OCI-LY3 (cell line): ENCODE measurements around the gene MMRN1.
A peak's percentile ranks its signal among the peaks of the same experiment; 100 is the strongest.

Experiments used
- H2AFZ ChIP-seq: fragments of 200-600, 300-600 bp; shearing (Covaris generic); 2 replicates; pipeline ENCODE4 v1.6.0; 2014; ENCODE audit warnings: antibody characterized with exemption, low read depth, low read length
- H3K27ac ChIP-seq: fragments of 200-600, 300-600 bp; sonication (generic); 2 replicates; pipeline ENCODE4 v1.5.1; 2014; ENCODE audit warnings: mild to moderate bottlenecking, low read length, moderate library complexity, mixed read lengths
- H3K27me3 ChIP-seq: fragments of 200-600, 300-600 bp; sonication (generic); 2 replicates; pipeline ENCODE4 v1.6.1; 2014; ENCODE audit warnings: low read depth, low read length, mixed read lengths
- H3K36me3 ChIP-seq: fragments of 200-600, 300-600 bp; sonication (generic); replicated peaks from 2 replicates; pipeline ENCODE3; 2014; ENCODE audit warnings: low read depth, low read length, mixed read lengths
- H3K4me1 ChIP-seq: fragments of 300-600, 200-600 bp; sonication (generic); 2 replicates; pipeline ENCODE4 v1.6.1; 2014; ENCODE audit warnings: low read length, mixed read lengths
- H3K4me2 ChIP-seq: fragments of 200-600, 300-600 bp; sonication (generic); 2 replicates; pipeline ENCODE4 v1.6.1; 2014; ENCODE audit warnings: low read length, mixed read lengths
- H3K4me3 ChIP-seq: fragments of 300-600, 200-600 bp; sonication (generic); 2 replicates; pipeline ENCODE4 v1.5.1; 2014; ENCODE audit warnings: antibody characterized with exemption, mild to moderate bottlenecking, low read length, moderate library complexity
- H3K79me2 ChIP-seq: fragments of 300-600, 200-600 bp; shearing (Covaris generic); 2 replicates; pipeline ENCODE4 v1.6.1; 2014; ENCODE audit warnings: mild to moderate bottlenecking, low read length, mixed read lengths
- H3K9ac ChIP-seq: fragments of 300-600, 200-600 bp; shearing (Covaris generic); 2 replicates; pipeline ENCODE4 v1.6.0; 2014; ENCODE audit warnings: mild to moderate bottlenecking, low read length, moderate library complexity
- H3K9me3 ChIP-seq: fragments of 200-600, 300-600 bp; shearing (Covaris generic); 2 replicates; pipeline ENCODE4 v1.6.1; 2014; ENCODE audit warnings: low read length, mixed read lengths; ENCODE audit not compliant: insufficient read depth
- H4K20me1 ChIP-seq: fragments of 200-600, 300-600 bp; sonication (generic); 2 replicates; pipeline ENCODE4 v1.6.1; 2016; ENCODE audit warnings: low read length, mixed read lengths; ENCODE audit not compliant: insufficient read depth
- EZH2phosphoT487 ChIP-seq: fragments of 200-600 bp; shearing (Covaris generic); IDR thresholded peaks from 2 replicates; pipeline ENCODE4 v1.6.1; 2018; ENCODE audit warnings: antibody characterized with exemption, mixed run types, low read depth
- TF ChIP-seq, protein P1 (sequence below): fragments of 200-600, 300-600 bp; sonication (generic); IDR thresholded peaks from 2 replicates; pipeline ENCODE4 v1.5.1; 2014; ENCODE audit warnings: antibody characterized with exemption, low read length, low read depth

Gene MMRN1, protein sequence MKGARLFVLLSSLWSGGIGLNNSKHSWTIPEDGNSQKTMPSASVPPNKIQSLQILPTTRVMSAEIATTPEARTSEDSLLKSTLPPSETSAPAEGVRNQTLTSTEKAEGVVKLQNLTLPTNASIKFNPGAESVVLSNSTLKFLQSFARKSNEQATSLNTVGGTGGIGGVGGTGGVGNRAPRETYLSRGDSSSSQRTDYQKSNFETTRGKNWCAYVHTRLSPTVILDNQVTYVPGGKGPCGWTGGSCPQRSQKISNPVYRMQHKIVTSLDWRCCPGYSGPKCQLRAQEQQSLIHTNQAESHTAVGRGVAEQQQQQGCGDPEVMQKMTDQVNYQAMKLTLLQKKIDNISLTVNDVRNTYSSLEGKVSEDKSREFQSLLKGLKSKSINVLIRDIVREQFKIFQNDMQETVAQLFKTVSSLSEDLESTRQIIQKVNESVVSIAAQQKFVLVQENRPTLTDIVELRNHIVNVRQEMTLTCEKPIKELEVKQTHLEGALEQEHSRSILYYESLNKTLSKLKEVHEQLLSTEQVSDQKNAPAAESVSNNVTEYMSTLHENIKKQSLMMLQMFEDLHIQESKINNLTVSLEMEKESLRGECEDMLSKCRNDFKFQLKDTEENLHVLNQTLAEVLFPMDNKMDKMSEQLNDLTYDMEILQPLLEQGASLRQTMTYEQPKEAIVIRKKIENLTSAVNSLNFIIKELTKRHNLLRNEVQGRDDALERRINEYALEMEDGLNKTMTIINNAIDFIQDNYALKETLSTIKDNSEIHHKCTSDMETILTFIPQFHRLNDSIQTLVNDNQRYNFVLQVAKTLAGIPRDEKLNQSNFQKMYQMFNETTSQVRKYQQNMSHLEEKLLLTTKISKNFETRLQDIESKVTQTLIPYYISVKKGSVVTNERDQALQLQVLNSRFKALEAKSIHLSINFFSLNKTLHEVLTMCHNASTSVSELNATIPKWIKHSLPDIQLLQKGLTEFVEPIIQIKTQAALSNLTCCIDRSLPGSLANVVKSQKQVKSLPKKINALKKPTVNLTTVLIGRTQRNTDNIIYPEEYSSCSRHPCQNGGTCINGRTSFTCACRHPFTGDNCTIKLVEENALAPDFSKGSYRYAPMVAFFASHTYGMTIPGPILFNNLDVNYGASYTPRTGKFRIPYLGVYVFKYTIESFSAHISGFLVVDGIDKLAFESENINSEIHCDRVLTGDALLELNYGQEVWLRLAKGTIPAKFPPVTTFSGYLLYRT

DNA sequence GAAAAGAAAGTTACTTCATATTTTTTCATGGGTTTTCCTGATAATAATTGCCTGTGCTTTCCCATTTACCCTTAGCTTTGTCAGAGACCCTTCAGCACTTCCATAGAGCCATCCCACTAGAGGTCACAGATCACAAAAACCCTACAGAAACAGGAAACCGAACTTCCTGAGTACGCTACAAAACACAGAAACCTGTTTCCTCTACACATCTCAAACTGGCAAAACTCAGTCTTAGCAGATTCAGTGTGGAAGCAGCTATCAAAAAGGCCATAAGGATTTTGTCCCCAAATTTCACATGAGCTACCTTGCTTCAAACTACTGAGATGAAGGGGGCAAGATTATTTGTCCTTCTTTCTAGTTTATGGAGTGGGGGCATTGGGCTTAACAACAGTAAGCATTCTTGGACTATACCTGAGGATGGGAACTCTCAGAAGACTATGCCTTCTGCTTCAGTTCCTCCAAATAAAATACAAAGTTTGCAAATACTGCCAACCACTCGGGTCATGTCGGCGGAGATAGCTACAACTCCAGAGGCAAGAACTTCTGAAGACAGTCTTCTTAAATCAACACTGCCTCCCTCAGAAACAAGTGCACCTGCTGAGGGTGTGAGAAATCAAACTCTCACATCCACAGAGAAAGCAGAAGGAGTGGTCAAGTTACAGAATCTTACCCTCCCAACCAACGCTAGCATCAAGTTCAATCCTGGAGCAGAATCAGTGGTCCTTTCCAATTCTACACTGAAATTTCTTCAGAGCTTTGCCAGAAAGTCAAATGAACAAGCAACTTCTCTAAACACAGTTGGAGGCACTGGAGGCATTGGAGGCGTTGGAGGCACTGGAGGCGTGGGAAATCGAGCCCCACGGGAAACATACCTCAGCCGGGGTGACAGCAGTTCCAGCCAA is at the start of gene MMRN1:
TSS of gene MMRN1 (plus strand) at position 206 of the 902 bp plus-strand sequence. CDS start at position 324, 118 bp downstream.
- TF ChIP-seq EZH2phosphoT487 = no peak
- TF ChIP-seq, protein P1, sequence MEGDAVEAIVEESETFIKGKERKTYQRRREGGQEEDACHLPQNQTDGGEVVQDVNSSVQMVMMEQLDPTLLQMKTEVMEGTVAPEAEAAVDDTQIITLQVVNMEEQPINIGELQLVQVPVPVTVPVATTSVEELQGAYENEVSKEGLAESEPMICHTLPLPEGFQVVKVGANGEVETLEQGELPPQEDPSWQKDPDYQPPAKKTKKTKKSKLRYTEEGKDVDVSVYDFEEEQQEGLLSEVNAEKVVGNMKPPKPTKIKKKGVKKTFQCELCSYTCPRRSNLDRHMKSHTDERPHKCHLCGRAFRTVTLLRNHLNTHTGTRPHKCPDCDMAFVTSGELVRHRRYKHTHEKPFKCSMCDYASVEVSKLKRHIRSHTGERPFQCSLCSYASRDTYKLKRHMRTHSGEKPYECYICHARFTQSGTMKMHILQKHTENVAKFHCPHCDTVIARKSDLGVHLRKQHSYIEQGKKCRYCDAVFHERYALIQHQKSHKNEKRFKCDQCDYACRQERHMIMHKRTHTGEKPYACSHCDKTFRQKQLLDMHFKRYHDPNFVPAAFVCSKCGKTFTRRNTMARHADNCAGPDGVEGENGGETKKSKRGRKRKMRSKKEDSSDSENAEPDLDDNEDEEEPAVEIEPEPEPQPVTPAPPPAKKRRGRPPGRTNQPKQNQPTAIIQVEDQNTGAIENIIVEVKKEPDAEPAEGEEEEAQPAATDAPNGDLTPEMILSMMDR = peak; percentile 24; the same call in 1 of the 2 replicates
- peak within 1 kb of the TSS; percentile 24 for H2AFZ ChIP-seq
- H3K4me2 ChIP-seq = peak within 1 kb of the TSS; percentile 76
- H3K9ac ChIP-seq = peak within 1 kb of the TSS; percentile 14; the same call in 1 of the 2 replicates
- peak within 1 kb of the TSS; percentile 69 for H3K4me3 ChIP-seq
- H3K9me3 ChIP-seq = no peaks in the 10 kb centered on the region
- H3K36me3 ChIP-seq = no peaks in the 10 kb centered on the region
- H3K4me1 ChIP-seq = peaks cover 20% of the 10 kb centered on the region
- H3K79me2 ChIP-seq = no peaks in the 10 kb centered on the region
- no peaks in the 10 kb centered on the region for H3K27me3 ChIP-seq
- H3K27ac ChIP-seq = no peak within 1 kb of the TSS
- no peaks in the 10 kb centered on the region for H4K20me1 ChIP-seq

DNA sequence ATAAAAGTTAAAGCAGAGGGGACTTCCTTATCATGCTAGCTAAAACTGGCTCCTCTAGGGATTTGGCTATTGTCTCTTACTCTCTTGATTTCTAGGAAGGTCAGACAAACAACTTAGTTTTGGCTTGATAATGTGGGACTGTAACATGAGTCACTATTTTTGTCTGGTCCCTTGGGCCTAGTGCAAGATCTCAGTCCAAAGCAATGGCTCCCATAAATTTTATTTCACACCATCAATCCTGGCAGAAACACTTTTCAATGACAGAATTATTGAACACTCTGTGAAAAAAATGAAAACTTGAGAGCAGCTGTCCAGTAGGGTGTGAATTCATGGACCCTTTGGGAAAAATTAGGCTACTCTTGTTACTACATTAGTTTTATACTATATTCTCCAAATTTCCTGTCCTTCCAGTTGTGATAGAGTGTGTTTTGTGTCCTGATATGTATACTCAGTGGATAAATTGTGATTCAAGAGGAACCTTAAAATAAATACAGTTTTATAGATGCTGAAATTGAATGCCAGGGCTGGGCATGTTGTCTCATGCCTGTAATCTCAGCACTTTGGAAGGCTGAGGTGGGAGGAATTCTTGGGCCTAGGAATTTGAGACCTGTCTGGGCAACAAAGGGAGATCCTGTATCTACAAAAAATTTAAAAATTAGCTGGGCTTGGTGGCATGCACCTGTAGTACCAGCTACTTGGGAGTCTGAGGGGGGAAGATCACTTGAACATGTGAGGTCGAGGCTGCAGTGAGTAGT is 46.9 kb upstream of the MMRN1 start:
- Histone ChIP-seq H3K27ac (no peak overlapping the region), H3K4me2 (no peak overlapping the region), H3K4me1 (no peaks in the 10 kb centered on the region), H2AFZ (no peak overlapping the region), H3K4me3 (no peak overlapping the region), H3K9ac (no peak overlapping the region), H3K9me3 (no peaks in the 10 kb centered on the region), H3K36me3 (no peaks in the 10 kb centered on the region), H3K27me3 (no peaks in the 10 kb centered on the region), H3K79me2 (no peaks in the 10 kb centered on the region), H4K20me1 (no peaks in the 10 kb centered on the region)
- TF ChIP-seq, protein P1 = no peak

DNA sequence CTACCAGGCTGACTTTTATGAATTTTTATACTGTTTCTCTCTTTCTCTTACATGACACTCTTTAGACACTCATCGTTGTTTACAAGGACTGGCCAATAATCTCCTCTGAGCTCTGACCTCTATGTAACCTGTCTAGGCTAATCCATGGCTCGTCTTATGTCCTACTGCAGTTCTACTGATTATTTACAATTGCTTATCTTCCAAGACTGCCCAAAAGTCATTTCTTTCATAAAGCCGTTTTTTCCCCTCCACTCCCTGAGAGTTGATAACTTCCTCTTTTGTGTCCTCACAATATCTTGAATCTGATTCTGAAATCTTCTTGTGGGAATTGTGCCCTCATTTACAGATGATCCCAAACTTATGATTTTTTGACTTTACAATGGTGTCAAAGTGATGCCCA is 39.4 kb upstream of the MMRN1 start:
- Histone ChIP-seq H3K79me2 (no peaks in the 10 kb centered on the region), H4K20me1 (no peaks in the 10 kb centered on the region), H3K36me3 (no peaks in the 10 kb centered on the region), H3K4me1 (no peaks in the 10 kb centered on the region), H3K9me3 (no peaks in the 10 kb centered on the region), H3K4me2 (no peak overlapping the region), H2AFZ (no peak overlapping the region), H3K4me3 (no peak overlapping the region), H3K27ac (no peak overlapping the region), H3K27me3 (no peaks in the 10 kb centered on the region), H3K9ac (no peak overlapping the region)
- TF ChIP-seq, protein P1 = no peak
- TF ChIP-seq EZH2phosphoT487 = no peak
